Stimulated activated CD4-positive, alpha-beta T cell treated with anti-CD3 and anti-CD28 coated beads, Interleukin-12 subunit alpha, Interleukin-12 subunit beta, amount 100 ng/mL, for 24 hours (primary cell): ENCODE data around the gene ERC1.
"Not testable (repeated sequence)": the region's sequence is repeated elsewhere in the genome, so short reads cannot be mapped to it uniquely, and the experiment has no call there.

Source experiments
- DNase-seq, 2 experiments: peaks; one replicate each; pipeline ENCODE4 v3.0.0-alpha.2; 2020; ENCODE audit warnings: low read depth in 2 of 2

ERC1 gene

GRCh38 chr12:1319212-1319611, 328.2 kb downstream of the ERC1 start:
- no peak for DNase-seq

- no peak for DNase-seq
Measured at GRCh38 chr12:1320021-1320420, 329.0 kb downstream of the ERC1 start.

- DNase-seq, result no peak
Measured at GRCh38 chr12:1322821-1323220, 331.8 kb downstream of the ERC1 start.

- DNase-seq, result no peak
Measured at GRCh38 chr12:1324099-1324498, 333.1 kb downstream of the ERC1 start.

GRCh38 chr12:1324910-1325309, 333.9 kb downstream of the ERC1 start:
- no peak for DNase-seq

GRCh38 chr12:1325666-1326065, 334.6 kb downstream of the ERC1 start:
- no peak for DNase-seq

- DNase-seq, result no peak
Measured at GRCh38 chr12:1326258-1326657, 335.2 kb downstream of the ERC1 start.

- DNase-seq, result no peak
Measured at GRCh38 chr12:1328391-1328790, 337.4 kb downstream of the ERC1 start.

- no peak for DNase-seq
Measured at GRCh38 chr12:1329784-1330476, 338.9 kb downstream of the ERC1 start.

- no peak for DNase-seq
Measured at GRCh38 chr12:1330477-1330827, 339.4 kb downstream of the ERC1 start.

- no peak for DNase-seq
Measured at GRCh38 chr12:1332327-1332726, 341.3 kb downstream of the ERC1 start.

- DNase-seq, result no peak
Measured at GRCh38 chr12:1338483-1339177, 347.6 kb downstream of the ERC1 start.

GRCh38 chr12:1339178-1339541, 348.1 kb downstream of the ERC1 start:
- DNase-seq, result not testable (repeated sequence)

- no peak for DNase-seq
Measured at GRCh38 chr12:1339618-1340319, 348.7 kb downstream of the ERC1 start.

- DNase-seq, result not testable (repeated sequence)
Measured at GRCh38 chr12:1341270-1341669, 350.2 kb downstream of the ERC1 start.

GRCh38 chr12:1343422-1343821, 352.4 kb downstream of the ERC1 start:
- no peak for DNase-seq

GRCh38 chr12:1344245-1344644, 353.2 kb downstream of the ERC1 start:
- no peak for DNase-seq

- DNase-seq, result no peak
Measured at GRCh38 chr12:1346126-1346525, 355.1 kb downstream of the ERC1 start.

GRCh38 chr12:1347294-1347693, 356.3 kb downstream of the ERC1 start:
- no peak for DNase-seq

GRCh38 chr12:1348606-1349005, 357.6 kb downstream of the ERC1 start:
- no peak for DNase-seq

- DNase-seq, result no peak
Measured at GRCh38 chr12:1350055-1350933, 359.3 kb downstream of the ERC1 start.

GRCh38 chr12:1350934-1351240, 359.9 kb downstream of the ERC1 start:
- DNase-seq, result no peak
